IPS-20b (cell line): ENCODE data around the gene PAX6.

Experiments used
- H3K27ac ChIP-seq: one replicate; pipeline ENCODE4 v1.5.1; 2013; ENCODE audit warnings: low read length
- H3K27me3 ChIP-seq: 2 replicates; pipeline ENCODE4 v1.6.1; 2013; ENCODE audit warnings: mild to moderate bottlenecking, low read length, inconsistent platforms; ENCODE audit not compliant: insufficient read depth
- H3K36me3 ChIP-seq: 2 replicates; pipeline ENCODE4 v1.6.1; 2013; ENCODE audit warnings: low read depth, mild to moderate bottlenecking, inconsistent platforms, low read length, moderate library complexity; ENCODE audit not compliant: insufficient read depth
- H3K4me1 ChIP-seq: 2 replicates; pipeline ENCODE4 v1.6.1; 2013; ENCODE audit warnings: mild to moderate bottlenecking, control low read depth, inconsistent platforms, low read length, moderate library complexity; ENCODE audit not compliant: insufficient read depth
- H3K4me3 ChIP-seq: 2 replicates; pipeline ENCODE4 v1.5.1; 2013; ENCODE audit warnings: mild to moderate bottlenecking, low read length, inconsistent platforms
- H3K9ac ChIP-seq: 2 replicates; pipeline ENCODE4 v1.6.1; 2013; ENCODE audit warnings: low read depth, mild to moderate bottlenecking, inconsistent platforms, low read length, moderate library complexity
- H3K9me3 ChIP-seq: 2 replicates; pipeline ENCODE4 v1.6.1; 2013; ENCODE audit warnings: mild to moderate bottlenecking, low read depth, low read length, inconsistent platforms; ENCODE audit not compliant: insufficient read depth

The PAX6 gene

DNA sequence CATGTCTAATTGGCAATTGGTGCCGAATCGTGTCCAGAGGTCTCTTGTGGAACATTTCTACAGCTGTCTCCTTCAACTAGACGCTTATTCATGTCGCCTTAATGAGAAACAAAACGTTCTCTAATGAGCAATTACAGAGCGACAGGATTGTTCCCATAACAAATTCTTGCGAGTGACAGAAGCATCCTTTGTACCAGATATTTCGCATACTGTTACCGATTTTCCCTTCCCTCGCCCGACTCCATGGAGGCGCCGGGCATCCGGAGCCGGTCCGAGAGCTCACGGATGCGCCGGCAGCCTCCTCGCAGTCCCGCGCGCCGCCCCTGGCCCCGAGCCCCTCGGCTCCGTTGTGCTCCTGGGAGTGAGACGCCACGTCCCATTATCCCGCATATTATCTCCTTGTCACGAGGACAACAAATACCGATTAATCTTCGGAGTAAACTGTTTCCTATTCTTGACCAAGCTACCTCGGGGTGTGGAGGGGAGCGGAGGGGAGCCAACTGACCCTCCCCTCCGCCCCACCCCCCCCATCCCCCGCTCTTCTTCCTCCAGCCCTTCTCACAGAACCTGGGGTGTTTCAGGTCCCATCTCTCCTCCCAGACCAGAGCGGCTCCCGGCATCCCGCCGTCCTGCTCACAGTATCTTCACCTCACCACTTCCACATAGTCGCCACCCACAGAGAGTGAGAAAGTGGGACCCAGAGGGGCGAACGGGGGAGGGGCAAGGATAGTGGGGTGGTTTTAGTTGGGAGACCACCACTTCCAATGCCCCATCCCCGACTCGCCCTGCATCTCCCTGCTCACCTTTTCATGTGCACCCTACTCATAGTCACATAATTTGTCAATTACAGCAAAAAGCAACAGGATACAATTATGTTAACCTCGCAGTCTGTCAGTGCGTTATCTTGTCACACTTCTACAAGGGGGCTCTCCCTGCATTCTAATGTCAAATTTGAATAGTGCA is 11.4 kb downstream of the PAX6 start:
- Histone ChIP-seq H3K36me3 (no peaks in the 10 kb centered on the region), H3K9me3 (no peaks in the 10 kb centered on the region; the same call in 1 of the 2 replicates), H3K4me1 (peaks cover 17% of the 10 kb centered on the region; the same call in 1 of the 2 replicates), H3K27me3 (peaks cover 100% of the 10 kb centered on the region), H3K9ac (no peak overlapping the region), H3K27ac (no peak overlapping the region), H3K4me3 (peak overlapping the region; percentile 66; the same call in 1 of the 2 replicates)

DNA sequence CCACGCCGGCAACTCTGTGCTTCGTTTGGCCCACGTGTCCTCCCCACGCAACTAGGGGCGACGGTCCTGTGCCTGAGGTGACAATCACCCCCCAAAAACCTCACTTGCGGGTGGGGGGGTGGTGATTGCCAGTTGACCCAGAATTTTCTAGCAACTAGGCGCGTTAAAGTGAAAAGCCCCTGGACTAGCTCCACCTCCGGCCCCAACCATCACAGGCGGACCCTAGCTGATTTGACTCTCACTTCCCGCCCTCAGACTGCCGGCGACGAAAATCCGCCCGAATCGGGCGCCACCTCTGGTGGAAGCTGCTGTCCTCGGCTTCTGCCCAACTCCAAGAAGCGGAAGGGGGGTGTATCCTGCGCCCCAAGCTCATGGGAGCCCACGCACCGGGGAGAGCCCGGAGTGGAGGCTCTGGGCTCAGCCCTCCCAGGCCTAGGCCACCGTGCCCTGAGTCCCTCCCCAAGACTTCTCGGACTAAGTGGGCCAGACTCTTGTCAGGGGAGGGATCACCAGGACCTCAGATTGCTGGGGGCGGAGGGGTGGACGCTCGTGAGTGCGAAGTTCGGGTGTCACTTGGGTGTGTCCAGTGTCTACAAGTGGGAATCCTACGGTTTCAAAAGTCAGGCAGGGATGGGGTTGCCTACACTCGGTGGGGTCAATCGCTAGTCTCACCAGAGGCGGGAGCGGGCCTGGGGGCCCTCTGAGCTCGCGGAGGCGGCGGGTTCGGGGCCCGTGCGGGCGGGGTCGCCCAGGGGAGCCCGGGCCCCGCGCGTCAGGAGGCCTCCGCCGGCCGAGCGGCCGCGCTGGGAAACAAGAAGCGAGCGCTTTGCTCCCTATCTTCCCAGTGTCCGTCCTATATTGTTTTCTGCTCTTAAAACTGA is 12.3 kb downstream of the PAX6 start:
- Histone ChIP-seq H3K27me3 (peaks cover 99% of the 10 kb centered on the region), H3K36me3 (no peaks in the 10 kb centered on the region), H3K27ac (no peak overlapping the region), H3K4me3 (peak overlapping the region; percentile 66), H3K4me1 (peaks cover 13% of the 10 kb centered on the region; the same call in 1 of the 2 replicates), H3K9ac (no peak overlapping the region), H3K9me3 (no peaks in the 10 kb centered on the region; the same call in 1 of the 2 replicates)

DNA sequence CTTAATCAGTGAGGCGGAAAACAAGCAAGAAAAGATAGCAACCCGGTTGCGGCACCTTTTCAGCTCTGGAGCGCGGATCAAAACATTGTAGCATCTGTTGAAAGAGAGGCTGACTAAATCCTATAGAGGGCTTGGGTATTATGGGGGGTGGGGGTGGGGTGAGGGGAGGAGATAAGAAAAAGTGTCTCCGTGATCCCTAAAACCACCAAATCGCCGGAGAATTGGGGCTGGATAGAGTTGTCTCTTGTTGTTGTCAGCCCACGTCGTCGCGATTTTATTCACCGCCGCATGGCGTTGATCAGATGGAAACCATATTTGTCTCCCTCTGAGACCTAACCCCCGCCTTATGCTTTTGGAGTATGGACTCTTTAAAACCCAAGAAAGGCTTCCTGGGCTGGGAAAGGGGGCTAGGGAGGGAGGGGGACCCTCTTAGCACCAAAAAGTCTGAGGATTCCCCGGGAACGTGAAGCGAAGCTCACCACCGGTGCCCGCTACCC is 13.0 kb downstream of the PAX6 start:
- Histone ChIP-seq H3K27me3 (peaks cover 99% of the 10 kb centered on the region), H3K4me3 (peak overlapping the region; percentile 66; the same call in 1 of the 2 replicates), H3K36me3 (no peaks in the 10 kb centered on the region), H3K4me1 (peaks cover 13% of the 10 kb centered on the region; the same call in 1 of the 2 replicates), H3K9ac (no peak overlapping the region), H3K9me3 (no peaks in the 10 kb centered on the region; the same call in 1 of the 2 replicates), H3K27ac (no peak overlapping the region)

DNA sequence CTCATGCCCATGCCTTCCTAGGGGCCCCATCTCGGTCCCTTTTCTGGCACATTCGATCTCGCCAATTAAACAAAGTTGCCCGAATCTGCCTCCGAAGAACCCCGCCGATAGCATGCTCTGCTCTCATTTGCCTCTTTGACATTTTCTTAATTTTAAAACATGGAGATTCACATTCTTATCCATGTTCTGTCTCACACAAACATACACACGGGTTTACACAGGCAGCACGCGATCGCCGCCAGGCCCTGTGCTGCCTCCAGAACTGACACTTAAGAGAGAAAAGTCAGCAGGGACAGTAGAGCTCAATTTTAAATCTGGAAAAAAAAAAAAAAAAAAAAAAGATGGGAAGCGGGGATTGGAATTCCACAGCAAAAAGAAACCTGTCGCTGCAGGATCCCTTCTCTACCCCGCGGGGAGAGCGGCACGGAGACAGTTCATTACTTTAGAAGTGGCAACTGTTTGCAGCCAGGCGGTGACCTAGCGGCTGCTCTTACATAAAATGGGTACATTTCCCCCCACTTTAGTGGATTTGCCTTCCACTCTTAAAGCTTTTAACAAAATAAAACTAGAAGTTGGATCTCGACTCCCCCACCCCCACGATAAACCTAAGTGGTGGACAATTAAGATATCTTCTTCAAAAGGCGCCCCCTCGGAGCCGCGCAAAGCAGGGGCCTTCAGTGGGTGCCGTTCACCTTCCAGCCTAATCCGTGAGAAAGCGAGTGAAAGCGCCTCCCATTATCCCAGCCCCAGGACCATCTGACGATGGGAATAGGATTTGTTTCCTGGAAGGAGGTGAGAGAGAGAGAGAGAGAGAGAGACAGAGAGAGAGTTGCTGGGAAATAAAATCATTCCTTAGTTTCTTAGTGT is 13.7 kb downstream of the PAX6 start:
- Histone ChIP-seq H3K27ac (no peak overlapping the region), H3K9me3 (no peaks in the 10 kb centered on the region; the same call in 1 of the 2 replicates), H3K4me1 (peaks cover 13% of the 10 kb centered on the region; the same call in 1 of the 2 replicates), H3K4me3 (peak overlapping the region; percentile 66; the same call in 1 of the 2 replicates), H3K36me3 (no peaks in the 10 kb centered on the region), H3K9ac (no peak overlapping the region), H3K27me3 (peaks cover 95% of the 10 kb centered on the region)

DNA sequence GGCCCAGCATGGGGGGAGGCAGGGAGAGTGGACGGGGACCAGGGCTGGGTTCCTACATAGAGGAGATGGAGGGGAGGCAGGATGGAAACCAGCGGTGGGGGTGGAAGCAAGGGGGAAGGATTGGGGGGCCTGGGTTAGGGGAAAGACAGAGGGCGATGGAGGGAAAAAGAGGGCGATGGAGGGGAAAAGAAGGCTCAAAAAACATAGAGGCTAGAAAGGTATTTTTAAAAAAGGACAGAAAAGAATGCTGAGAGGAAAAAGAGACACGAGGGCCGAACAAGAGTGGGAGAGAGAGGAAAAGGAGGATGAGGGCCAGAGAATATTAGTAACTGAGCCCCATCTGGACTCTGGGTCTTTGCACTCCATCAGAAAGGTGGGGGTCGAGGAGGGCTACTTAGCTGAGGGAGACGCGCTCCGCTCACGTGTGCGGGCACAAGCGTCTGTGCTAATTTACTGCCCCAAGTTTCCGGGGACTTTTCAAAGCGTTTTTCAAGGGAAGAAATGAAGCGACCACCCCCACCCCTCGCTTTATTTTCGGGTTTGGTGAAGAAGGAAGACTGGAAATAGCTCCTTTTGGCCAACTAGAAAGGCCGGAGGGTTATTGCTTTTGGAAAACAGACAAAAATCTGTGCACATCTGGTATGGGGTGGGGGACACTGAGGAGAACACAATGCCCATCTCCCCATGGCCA is 14.5 kb downstream of the PAX6 start:
- no peaks in the 10 kb centered on the region for H3K36me3 ChIP-seq

DNA sequence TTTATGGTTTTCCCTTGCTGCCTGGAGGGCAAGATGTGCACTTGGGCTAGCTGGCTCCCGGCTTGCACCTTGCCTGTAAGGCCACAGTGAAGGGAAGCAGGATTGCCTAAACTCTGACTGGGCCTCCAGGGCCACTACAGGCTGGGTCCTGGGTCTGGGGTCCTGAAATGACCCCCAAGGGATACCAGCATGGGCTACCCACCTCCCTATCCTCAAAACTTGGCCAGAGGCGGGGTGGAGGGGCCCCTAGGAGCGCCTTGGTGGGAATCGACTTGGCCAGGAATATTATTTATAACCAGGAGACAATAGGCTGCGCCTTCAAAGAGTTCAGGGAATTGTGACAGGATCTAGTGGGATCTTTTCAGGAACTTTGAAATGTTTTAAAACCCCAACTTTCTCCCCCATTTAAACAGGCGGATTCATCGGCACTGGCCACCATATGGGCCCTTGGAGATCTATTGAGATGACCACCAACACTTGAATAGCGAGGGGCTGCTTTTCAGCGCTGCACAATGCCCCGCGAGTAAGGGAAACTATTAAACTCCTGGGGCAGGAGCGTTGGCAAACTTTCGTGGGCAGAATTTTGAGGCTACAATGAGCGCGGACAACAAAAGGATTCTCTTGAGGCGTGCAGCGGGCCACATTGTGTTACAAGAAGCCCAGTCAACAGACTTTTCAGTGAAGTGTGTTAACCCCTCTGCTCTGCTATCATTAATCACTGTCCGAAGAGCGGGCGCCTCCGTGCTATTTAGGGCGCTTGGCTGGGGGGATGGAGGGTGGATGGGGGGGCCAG is 15.2 kb downstream of the PAX6 start:
- Histone ChIP-seq H3K36me3 (no peaks in the 10 kb centered on the region), H3K4me3 (no peak overlapping the region), H3K27me3 (peaks cover 80% of the 10 kb centered on the region), H3K9ac (no peak overlapping the region), H3K27ac (no peak overlapping the region), H3K9me3 (no peaks in the 10 kb centered on the region; the same call in 1 of the 2 replicates), H3K4me1 (peaks cover 13% of the 10 kb centered on the region; the same call in 1 of the 2 replicates)

More for the DNA sequence above, 14.5 kb downstream of the PAX6 start:
- Histone ChIP-seq H3K9me3 (no peaks in the 10 kb centered on the region; the same call in 1 of the 2 replicates), H3K4me3 (peak overlapping the region; percentile 66; the same call in 1 of the 2 replicates), H3K4me1 (peaks cover 13% of the 10 kb centered on the region; the same call in 1 of the 2 replicates), H3K27ac (no peak overlapping the region), H3K9ac (no peak overlapping the region), H3K27me3 (peaks cover 88% of the 10 kb centered on the region)

DNA sequence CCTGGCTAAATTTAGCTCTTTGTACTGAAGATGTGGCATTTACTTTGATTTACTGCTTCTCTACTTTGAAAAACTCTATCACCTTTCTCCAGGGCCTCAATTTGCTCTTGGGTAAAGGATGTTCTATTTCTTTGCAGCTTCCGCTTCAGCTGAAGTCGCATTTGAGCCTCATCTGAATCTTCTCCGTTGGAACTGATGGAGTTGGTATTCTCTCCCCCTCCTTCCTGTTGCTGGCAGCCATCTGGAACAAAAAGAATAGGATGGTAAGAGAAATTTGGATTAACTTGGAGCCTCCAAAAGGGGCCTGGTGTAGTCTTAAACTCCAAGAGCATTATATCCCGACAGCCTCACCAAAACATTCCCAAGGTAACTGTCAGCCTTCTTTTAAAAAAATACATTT is 16.6 kb downstream of the PAX6 start:
- H3K27me3 ChIP-seq = peaks cover 67% of the 10 kb centered on the region

DNA sequence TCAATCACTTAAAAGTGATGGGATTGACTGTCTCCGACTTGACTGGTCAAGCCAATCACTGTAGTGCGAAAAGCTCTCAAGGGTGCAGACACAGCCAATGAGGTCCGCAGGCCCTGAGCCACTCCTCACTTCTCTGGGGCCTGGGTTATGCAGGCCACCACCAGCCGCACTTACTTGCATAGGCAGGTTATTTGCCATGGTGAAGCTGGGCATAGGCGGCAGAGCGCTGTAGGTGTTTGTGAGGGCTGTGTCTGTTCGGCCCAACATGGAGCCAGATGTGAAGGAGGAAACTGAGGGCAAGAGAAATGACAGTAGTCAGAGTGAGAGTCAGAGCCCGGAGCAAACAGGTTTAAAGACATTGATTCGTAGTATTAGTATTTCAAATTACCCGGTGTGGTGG is 17.9 kb downstream of the PAX6 start:
- Histone ChIP-seq H3K4me3 (no peak overlapping the region), H3K9me3 (no peaks in the 10 kb centered on the region; the same call in 1 of the 2 replicates), H3K36me3 (no peaks in the 10 kb centered on the region), H3K27me3 (peaks cover 54% of the 10 kb centered on the region), H3K4me1 (peaks cover 7% of the 10 kb centered on the region; the same call in 1 of the 2 replicates), H3K9ac (no peak overlapping the region), H3K27ac (no peak overlapping the region)

More for the DNA sequence above, 16.6 kb downstream of the PAX6 start:
- Histone ChIP-seq H3K4me3 (no peak overlapping the region), H3K36me3 (no peaks in the 10 kb centered on the region), H3K4me1 (peaks cover 10% of the 10 kb centered on the region; the same call in 1 of the 2 replicates), H3K9me3 (no peaks in the 10 kb centered on the region; the same call in 1 of the 2 replicates), H3K27ac (no peak overlapping the region), H3K9ac (no peak overlapping the region)

DNA sequence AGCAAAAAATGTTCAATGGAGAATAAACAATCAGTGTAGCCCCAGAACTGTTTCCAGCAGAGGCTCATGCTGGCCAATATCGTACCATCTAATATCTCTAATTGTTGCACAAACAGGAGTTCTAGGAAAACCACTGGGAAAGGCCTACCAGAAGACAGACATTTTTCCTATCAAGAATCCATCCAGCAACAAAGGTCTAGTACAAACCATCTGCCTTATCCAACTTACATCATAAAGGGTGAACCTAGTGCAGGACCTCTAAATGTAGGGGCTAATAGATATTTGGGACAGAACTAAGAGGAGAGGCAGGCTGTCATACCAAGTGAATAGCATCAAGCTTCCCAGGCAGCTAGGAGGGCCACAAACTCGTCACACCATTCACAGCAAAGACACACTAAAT is 18.7 kb downstream of the PAX6 start:
- H3K4me1 ChIP-seq = peaks cover 7% of the 10 kb centered on the region; the same call in 1 of the 2 replicates
- H3K27me3 ChIP-seq = peaks cover 46% of the 10 kb centered on the region

More for the DNA sequence above, 18.7 kb downstream of the PAX6 start:
- Histone ChIP-seq H3K9ac (no peak overlapping the region), H3K36me3 (no peaks in the 10 kb centered on the region), H3K4me3 (no peak overlapping the region), H3K9me3 (no peaks in the 10 kb centered on the region; the same call in 1 of the 2 replicates), H3K27ac (no peak overlapping the region)
